Peyer's patch (tissue), 4 donors: ENCODE results near the gene ADGRG1.

Source experiments
- CTCF ChIP-seq, 6 experiments: fragments of 450-650 bp in 4 of 6; fragments of 200-600 bp in 2 of 6; sonication (generic) in 1 of 6; IDR thresholded peaks; one replicate each; pipeline ENCODE4 v1.5.1; 2017 to 2019; ENCODE audit warnings: antibody characterized with exemption in 6 of 6, mild to moderate bottlenecking in 3 of 6, moderate library complexity in 1 of 6
- POLR2A ChIP-seq, 2 donors: fragments of 450-650 bp; IDR thresholded peaks; one replicate each; pipeline ENCODE4 v1.5.1; 2017; ENCODE audit warnings: antibody characterized with exemption in 2 of 2, mild to moderate bottlenecking in 2 of 2, moderate library complexity in 2 of 2

GRCh38 chr16:57619606-57620334, 8.7 kb upstream of the ADGRG1 start:
- TF ChIP-seq CTCF (IDR thresholded peaks at IDR 0.05) (no peak), POLR2A (IDR thresholded peaks at IDR 0.05) (peak; percentile 36 to 62)
